K562 (cell line): ENCODE data around the gene GNAL. TPM values are rescaled to one million over a fixed set of nuclear protein-coding genes. Genes with fewer than 3 reads are reported as not detected.

Source experiments
- ATAC-seq: fragments of 200-7000 bp; cut with Tn5 transposase; 3 replicates; pipeline ENCODE4 v1.9.1; 2020; ENCODE audit warnings: moderate library complexity
- BruUV-seq: library from RNA; stranded (reverse); fragments of 400-500 nt; replicated peaks from 2 replicates; lab custom pipeline; 2021; lab: Mats Ljungman, UMichigan
- CTCF ChIA-PET: fragments of 300-600 bp; formaldehyde crosslinking; extraction: SDS; loops from one replicate; lab custom pipeline; 2021; ENCODE audit warnings: low intra/inter-chr PET ratio; lab: Yijun Ruan, JAX
- POLR2A ChIA-PET: fragments of 300-600, 350-650 bp; sonication (Branson Sonifier 250); formaldehyde crosslinking; extraction: SDS; loops from one replicate; lab custom pipeline; 2021; ENCODE audit warnings: antibody characterized with exemption, inconsistent platforms; lab: Yijun Ruan, JAX
- DNase-seq, 4 experiments: peaks; one replicate each; pipeline versions ENCODE4 v3.0.0 to v3.0.0-alpha.2; 2011 to 2018; ENCODE audit warnings: low spot score in 3 of 4, mixed read lengths in 3 of 4; ENCODE audit errors: extremely low read depth in 1 of 4
- FAIRE-seq: peaks from 2 replicates; lab custom pipeline; 2011; peaks lifted over from hg19 to GRCh38; lab: Jason Lieb, UNC
- H2AFZ ChIP-seq: 2 replicates; pipeline ENCODE4 v1.6.0; 2011; ENCODE audit warnings: low read depth, low read length, control low read depth, inconsistent platforms
- H3K27ac ChIP-seq: fragments of 200-600 bp; 3 replicates; pipeline ENCODE4 v1.8.0; 2011; ENCODE audit warnings: low read depth, mild to moderate bottlenecking, control low read depth, inconsistent platforms, low read length, moderate library complexity, mixed read lengths; ENCODE audit errors: extremely low read depth
- H3K27me3 ChIP-seq, 2 experiments: fragments of 300-600 bp in 1 of 2; 2 replicates in 1 of 2; 3 replicates in 1 of 2; pipeline versions ENCODE4 v1.6.0 to v1.8.0; 2011; ENCODE audit warnings: inconsistent platforms in 2 of 2, low read length in 2 of 2, mild to moderate bottlenecking in 1 of 2, mixed read lengths in 1 of 2, moderate library complexity in 1 of 2; ENCODE audit not compliant: control insufficient read depth in 2 of 2, insufficient read depth in 2 of 2
- H3K36me3 ChIP-seq: fragments of 300-600 bp; 3 replicates; pipeline ENCODE4 v1.8.0; 2011; ENCODE audit warnings: mild to moderate bottlenecking, low read length, inconsistent platforms; ENCODE audit not compliant: control insufficient read depth, insufficient read depth
- H3K4me1 ChIP-seq, 2 experiments: fragments of 200-600 bp in 1 of 2; replicated peaks in 1 of 2; 2 replicates in 1 of 2; 3 replicates in 1 of 2; pipeline versions ENCODE4 v1.5.1 to v1.8.0; 2011; ENCODE audit warnings: inconsistent platforms in 2 of 2, low read length in 2 of 2, mild to moderate bottlenecking in 1 of 2, mixed read lengths in 1 of 2, moderate library complexity in 1 of 2; ENCODE audit not compliant: control insufficient read depth in 2 of 2, insufficient read depth in 2 of 2
- H3K4me2 ChIP-seq: 2 replicates; pipeline ENCODE4 v1.6.1; 2011; ENCODE audit warnings: low read length, control low read depth, inconsistent platforms, mixed read lengths; ENCODE audit not compliant: insufficient read depth
- H3K4me3 ChIP-seq: fragments of 200-600 bp; sonication (generic), shearing (Covaris generic); 2 replicates; pipeline ENCODE4 v1.5.1; 2016; ENCODE audit warnings: control low read depth, inconsistent platforms
- H3K79me2 ChIP-seq: fragments of 200-600 bp; 3 replicates; pipeline ENCODE4 v1.8.0; 2011; ENCODE audit warnings: low read length, inconsistent platforms; ENCODE audit not compliant: control insufficient read depth, insufficient read depth
- H3K9ac ChIP-seq, 2 experiments: 2 replicates each; pipeline versions ENCODE4 v1.6.0 to v1.6.1; 2011; ENCODE audit warnings: low read depth in 2 of 2, low read length in 2 of 2, control low read depth in 1 of 2, inconsistent platforms in 1 of 2, mild to moderate bottlenecking in 1 of 2, mixed read lengths in 1 of 2; ENCODE audit not compliant: insufficient read depth in 1 of 2
- H3K9me1 ChIP-seq: one replicate; pipeline ENCODE4 v1.6.0; 2011; ENCODE audit warnings: inconsistent platforms, mild to moderate bottlenecking, low read length, moderate library complexity; ENCODE audit not compliant: control insufficient read depth, insufficient read depth
- H3K9me3 ChIP-seq: replicated peaks from 2 replicates; pipeline ENCODE4 v1.5.1; 2011; ENCODE audit warnings: low read depth, low read length, inconsistent platforms; ENCODE audit not compliant: control insufficient read depth, insufficient read depth
- H4K20me1 ChIP-seq: replicated peaks from 2 replicates; pipeline ENCODE4 v1.6.1; 2011; ENCODE audit warnings: low read length, inconsistent platforms, mixed read lengths; ENCODE audit not compliant: control insufficient read depth, insufficient read depth
- HMG20B ChIP-seq: fragments of 250-450 bp; sonication (Bioruptor Pico); IDR thresholded peaks from 2 replicates; pipeline ENCODE4 v1.5.0; 2021; ENCODE audit warnings: mild to moderate bottlenecking
- IRF9 ChIP-seq: fragments of 450-650 bp; IDR thresholded peaks from 2 replicates; pipeline ENCODE4 v1.6.1; 2016; ENCODE audit warnings: missing biosample characterization, missing genetic modification characterization
- MEIS2 ChIP-seq: fragments of 450-650 bp; IDR thresholded peaks from 2 replicates; pipeline ENCODE4 v1.6.1; 2014; ENCODE audit warnings: mild to moderate bottlenecking; ENCODE audit not compliant: partially characterized antibody
- NCOA6 ChIP-seq: fragments of 450-650 bp; IDR thresholded peaks from 2 replicates; pipeline ENCODE4 v1.6.1; 2017; ENCODE audit warnings: mild to moderate bottlenecking
- RBFOX2 ChIP-seq: fragments of 200-400 bp; formaldehyde crosslinking; IDR thresholded peaks from 2 replicates; pipeline ENCODE4 v1.6.1; 2017; ENCODE audit warnings: low read depth, mild to moderate bottlenecking, low read length, moderate library complexity
- SMARCE1 ChIP-seq: fragments of 450-650 bp; IDR thresholded peaks from 2 replicates; pipeline ENCODE4 v1.7.1; 2016; ENCODE audit warnings: mild to moderate bottlenecking
- TAL1 ChIP-seq: fragments of 450-650 bp; IDR thresholded peaks from 2 replicates; pipeline ENCODE4 v1.6.1; 2016; ENCODE audit warnings: mild to moderate bottlenecking
- TRIM28 ChIP-seq: fragments of 450-650 bp; IDR thresholded peaks from 2 replicates; pipeline ENCODE4 v1.6.1; 2017
- TSHZ1 ChIP-seq: fragments of 250-450 bp; sonication (Bioruptor Pico); IDR thresholded peaks from 2 replicates; pipeline ENCODE4 v1.4.0; 2020; ENCODE audit warnings: mild to moderate bottlenecking, moderate library complexity
- USF1 ChIP-seq: sonication (generic); formaldehyde crosslinking; IDR thresholded peaks from 2 replicates; pipeline ENCODE4 v1.9.0; 2022; ENCODE audit warnings: mild to moderate bottlenecking, missing genetic modification reagents
- ZNF23 ChIP-seq: fragments of 250-450 bp; sonication (Bioruptor Pico); IDR thresholded peaks from 2 replicates; pipeline ENCODE4 v1.4.0; 2020; ENCODE audit warnings: mild to moderate bottlenecking
- ZNF696 ChIP-seq: fragments of 250-450 bp; sonication (Bioruptor Pico); conservative IDR thresholded peaks from 2 replicates; pipeline ENCODE4 v1.4.0; 2020; ENCODE audit warnings: mild to moderate bottlenecking, moderate library complexity
- ZNF699 ChIP-seq: fragments of 250-450 bp; sonication (Bioruptor Pico); IDR thresholded peaks from 2 replicates; pipeline ENCODE4 v1.8.0; 2021; ENCODE audit warnings: mild to moderate bottlenecking, moderate library complexity; ENCODE audit not compliant: insufficient replicate concordance
- ZNF830 ChIP-seq: fragments of 250-450 bp; sonication (Bioruptor Pico); IDR thresholded peaks from 2 replicates; pipeline ENCODE4 v1.5.0; 2021; ENCODE audit warnings: mild to moderate bottlenecking
- WGBS: fragments of 100-300 bp; shearing (Covaris generic); methylation state at CpG from one replicate; pipeline ENCODE4 v1.1.6; 2016; ENCODE audit warnings: low coverage, mixed read lengths; ENCODE audit not compliant: insufficient coverage; ENCODE audit errors: missing lambda C conversion rate; 5-methylcytosine and 5-hydroxymethylcytosine counted together
- in situ Hi-C: fragments of 300-500 bp; cut with MboI; formaldehyde crosslinking; loops from 4 replicates; pipeline ENCODE4 v1.15.0; 2018; ENCODE audit warnings: inconsistent platforms, mixed read lengths
- intact Hi-C: fragments of 100-400 bp; cut with micrococcal nuclease; formaldehyde crosslinking; loops from 2 replicates; pipeline ENCODE4 v1.14.2; 2022
- polyA plus RNA-seq, 8 experiments: library from polyadenylated mRNA; depleted of rRNA in 4 of 8; stranded (reverse) in 5 of 8; unstranded in 3 of 8; fragments of >200 nt; fragmentation: Nextera tagmentation in 2 of 8; fragmentation: Illumina TruSeq in 1 of 8; extraction: Ambion mirVana in 2 of 8; extraction: Trizol in 1 of 8; gene quantifications; 2 replicates each; pipeline versions ENCODE4 v1.2.1 to v1.2.3, GENCODE V29; 2011 to 2014; ENCODE audit warnings: inconsistent platforms in 1 of 8, missing spikeins in 1 of 8
- total RNA-seq, 7 experiments: library from RNA; depleted of rRNA in 6 of 7; stranded (reverse); fragments of >200 nt in 6 of 7; fragmentation: Illumina TruSeq in 2 of 7; extraction: Trizol in 2 of 7; gene quantifications; 2 replicates each; pipeline versions ENCODE4 v1.2.1 to v1.2.3, GENCODE V29; 2011 to 2021; ENCODE audit warnings: low replicate concordance in 1 of 7
- TF ChIP-seq, protein P1 (sequence below): sonication (generic); formaldehyde crosslinking; IDR thresholded peaks from 2 replicates; pipeline ENCODE4 v1.4.0; 2020; ENCODE audit warnings: mild to moderate bottlenecking, missing genetic modification reagents

The GNAL gene
- total and polyA plus RNA-seq, 9 of the 15 experiments (the other 6 are each of a cell fraction or from before 2014, with no cell fraction given) = under 0.01 to 0.10 (median 0.01) TPM; not detected in 5

GRCh38 chr18:11844436-11844835, 155.4 kb downstream of the GNAL start:
- Histone ChIP-seq H3K4me3 (no peak overlapping the region), H4K20me1 (no peaks in the 10 kb centered on the region), H3K79me2 (no peaks in the 10 kb centered on the region), H3K27me3 (no peaks in the 10 kb centered on the region), H3K36me3 (no peaks in the 10 kb centered on the region), H3K9me1 (no peaks in the 10 kb centered on the region), H3K27ac (no peak overlapping the region), H3K9me3 (no peaks in the 10 kb centered on the region), H3K4me1 (peaks cover 7 to 8% of the 10 kb centered on the region in 2 experiments; a peak in 4 of 5 replicates), H3K4me2 (no peak overlapping the region), H3K9ac (no peak overlapping the region), H2AFZ (no peak overlapping the region)
- DNase-seq = no peak
- no peak for ATAC-seq
- FAIRE-seq = no peak
- no TSS peak for BruUV-seq
- WGBS = 56% methylated on average over 6 of the region's 6 CpGs
- ChIA-PET POLR2A (interaction anchor here (0.6 kb wide), 1 partner anchor 107 kb away, joined by 3 read pairs; no protein-coding TSS in a partner anchor), CTCF (interaction anchor here (0.6 kb wide), 1 partner anchor 97 kb away, joined by 4 read pairs; no protein-coding TSS in a partner anchor)
- in situ Hi-C loops = no loop called here
- intact Hi-C loops = no loop called here
- TF ChIP-seq SMARCE1 = no peak
- TF ChIP-seq NCOA6 = no peak
- TF ChIP-seq TRIM28 = no peak
- no peak for TF ChIP-seq TAL1
- TF ChIP-seq, protein P1, sequence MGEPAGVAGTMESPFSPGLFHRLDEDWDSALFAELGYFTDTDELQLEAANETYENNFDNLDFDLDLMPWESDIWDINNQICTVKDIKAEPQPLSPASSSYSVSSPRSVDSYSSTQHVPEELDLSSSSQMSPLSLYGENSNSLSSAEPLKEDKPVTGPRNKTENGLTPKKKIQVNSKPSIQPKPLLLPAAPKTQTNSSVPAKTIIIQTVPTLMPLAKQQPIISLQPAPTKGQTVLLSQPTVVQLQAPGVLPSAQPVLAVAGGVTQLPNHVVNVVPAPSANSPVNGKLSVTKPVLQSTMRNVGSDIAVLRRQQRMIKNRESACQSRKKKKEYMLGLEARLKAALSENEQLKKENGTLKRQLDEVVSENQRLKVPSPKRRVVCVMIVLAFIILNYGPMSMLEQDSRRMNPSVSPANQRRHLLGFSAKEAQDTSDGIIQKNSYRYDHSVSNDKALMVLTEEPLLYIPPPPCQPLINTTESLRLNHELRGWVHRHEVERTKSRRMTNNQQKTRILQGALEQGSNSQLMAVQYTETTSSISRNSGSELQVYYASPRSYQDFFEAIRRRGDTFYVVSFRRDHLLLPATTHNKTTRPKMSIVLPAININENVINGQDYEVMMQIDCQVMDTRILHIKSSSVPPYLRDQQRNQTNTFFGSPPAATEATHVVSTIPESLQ (CRISPR knock-in tag) = no peak
- TF ChIP-seq MEIS2 = no peak
- TF ChIP-seq ZNF699 (CRISPR knock-in tag) = no peak
- TF ChIP-seq RBFOX2 = no peak
- no peak for TF ChIP-seq TSHZ1 (CRISPR knock-in tag)
- no peak for TF ChIP-seq USF1
- TF ChIP-seq IRF9 = no peak
- no peak for TF ChIP-seq HMG20B (CRISPR knock-in tag)
- TF ChIP-seq ZNF830 (CRISPR knock-in tag) = no peak
- TF ChIP-seq ZNF696 = no peak
- no peak for TF ChIP-seq ZNF23 (CRISPR knock-in tag)
